H1 (cell line): Measurements from ENCODE around the gene RPS3.

ENCODE experiments used
- CREB1 ChIP-seq: IDR thresholded peaks from 2 replicates; pipeline ENCODE4 v1.6.1; 2012; ENCODE audit warnings: inconsistent platforms
- EZH2 ChIP-seq: fragments of 200-600 bp; sonication (generic); IDR thresholded peaks from 2 replicates; pipeline ENCODE4 v1.7.1; 2012; ENCODE audit warnings: low read depth, mild to moderate bottlenecking, moderate library complexity, low read length, inconsistent platforms; ENCODE audit not compliant: severe bottlenecking
- NRF1 ChIP-seq: IDR thresholded peaks from 2 replicates; pipeline ENCODE4 v1.6.1; 2011; ENCODE audit warnings: mild to moderate bottlenecking, low read depth, low read length, improper control_type of control experiment
- POLR2A ChIP-seq, 2 experiments: IDR thresholded peaks; 1 replicate in 1 of 2; 2 replicates in 1 of 2; pipeline ENCODE4 v1.6.1; 2011; ENCODE audit warnings: low read depth in 2 of 2, low read length in 2 of 2, mild to moderate bottlenecking in 2 of 2; ENCODE audit errors: control extremely low read depth in 1 of 2
- POLR2AphosphoS5 ChIP-seq: IDR thresholded peaks from 2 replicates; pipeline ENCODE4 v1.6.1; 2011; ENCODE audit warnings: low read depth, low read length
- RBBP5 ChIP-seq: IDR thresholded peaks from 2 replicates; pipeline ENCODE4 v1.7.1; 2012; ENCODE audit warnings: low read depth, mild to moderate bottlenecking, inconsistent platforms, low read length, moderate library complexity, borderline replicate concordance
- SP1 ChIP-seq: IDR thresholded peaks from 2 replicates; pipeline ENCODE4 v1.6.1; 2011; ENCODE audit warnings: low read depth, low read length
- TF ChIP-seq, protein P1 (sequence below), 3 experiments: IDR thresholded peaks; 1 replicate in 2 of 3; 2 replicates in 1 of 3; pipeline versions ENCODE4 v1.5.1 to v1.6.1; 2011; ENCODE audit warnings: low read length in 3 of 3, mild to moderate bottlenecking in 3 of 3, inconsistent platforms in 2 of 3, low read depth in 1 of 3, moderate library complexity in 1 of 3; ENCODE audit not compliant: insufficient read depth in 1 of 3; ENCODE audit errors: control extremely low read depth in 1 of 3

DNA sequence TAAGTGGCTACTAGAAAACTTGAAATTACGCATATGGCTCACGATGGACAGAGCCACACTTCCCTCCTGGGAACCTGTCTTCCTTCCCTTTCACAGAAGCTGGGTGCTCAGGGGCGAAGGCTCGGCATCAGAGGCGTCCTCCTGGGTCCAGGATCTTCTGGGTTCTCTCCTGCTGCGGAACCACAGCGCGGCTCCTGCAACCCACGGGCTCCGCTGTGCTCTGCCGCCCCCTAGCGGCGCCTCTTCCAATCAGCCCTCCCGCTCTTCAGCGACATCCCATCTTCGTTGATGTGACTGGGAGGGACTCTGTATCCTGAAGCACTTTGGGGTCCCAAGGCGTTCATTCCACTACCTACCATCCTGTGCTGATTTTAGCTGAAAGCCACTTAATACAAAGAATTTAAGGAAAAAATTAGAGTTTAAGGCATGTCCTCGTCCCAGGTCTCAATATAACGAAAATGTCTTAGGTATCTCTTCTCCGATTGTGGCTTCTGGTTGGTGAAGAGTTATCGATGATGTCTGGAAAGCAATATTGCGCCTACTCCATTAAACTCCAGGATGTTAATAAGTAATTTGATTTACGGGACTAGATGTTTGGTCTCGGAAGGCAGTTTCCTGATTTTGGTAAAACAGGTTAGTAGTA lies 14.8 kb upstream of the RPS3 start:
- TF ChIP-seq EZH2 (no peak), NRF1 (no peak), POLR2AphosphoS5 (no peak), POLR2A (IDR thresholded peaks at IDR 0.05; ENCODE audit: control extremely low read depth in 1 of 2, low read depth in 2 of 2, low read length in 2 of 2) (no peak), RBBP5 (no peak), SP1 (no peak), CREB1 (no peak)
- TF ChIP-seq, protein P1, sequence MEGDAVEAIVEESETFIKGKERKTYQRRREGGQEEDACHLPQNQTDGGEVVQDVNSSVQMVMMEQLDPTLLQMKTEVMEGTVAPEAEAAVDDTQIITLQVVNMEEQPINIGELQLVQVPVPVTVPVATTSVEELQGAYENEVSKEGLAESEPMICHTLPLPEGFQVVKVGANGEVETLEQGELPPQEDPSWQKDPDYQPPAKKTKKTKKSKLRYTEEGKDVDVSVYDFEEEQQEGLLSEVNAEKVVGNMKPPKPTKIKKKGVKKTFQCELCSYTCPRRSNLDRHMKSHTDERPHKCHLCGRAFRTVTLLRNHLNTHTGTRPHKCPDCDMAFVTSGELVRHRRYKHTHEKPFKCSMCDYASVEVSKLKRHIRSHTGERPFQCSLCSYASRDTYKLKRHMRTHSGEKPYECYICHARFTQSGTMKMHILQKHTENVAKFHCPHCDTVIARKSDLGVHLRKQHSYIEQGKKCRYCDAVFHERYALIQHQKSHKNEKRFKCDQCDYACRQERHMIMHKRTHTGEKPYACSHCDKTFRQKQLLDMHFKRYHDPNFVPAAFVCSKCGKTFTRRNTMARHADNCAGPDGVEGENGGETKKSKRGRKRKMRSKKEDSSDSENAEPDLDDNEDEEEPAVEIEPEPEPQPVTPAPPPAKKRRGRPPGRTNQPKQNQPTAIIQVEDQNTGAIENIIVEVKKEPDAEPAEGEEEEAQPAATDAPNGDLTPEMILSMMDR (IDR thresholded peaks at IDR 0.05; ENCODE audit: control extremely low read depth in 1 of 3, insufficient read depth in 1 of 3, low read depth in 1 of 3, low read length in 3 of 3), result peak; percentile 89 to 98 (median 94)
